Peyer's patch (tissue), 4 donors: ENCODE data around the gene ANKS3. TPM values are rescaled to one million over a fixed set of nuclear protein-coding genes. Genes with fewer than 3 reads are reported as not detected.

Source experiments
- DNase-seq, 3 donors: peaks; one replicate each; pipeline ENCODE4 v3.0.0-alpha.2; 2017 to 2019
- H3K27ac ChIP-seq, 4 donors: fragments of 200-600 bp; sonication (generic); one replicate each; pipeline ENCODE4 v1.5.1; 2016 to 2019
- H3K27me3 ChIP-seq, 2 donors: fragments of 200-600 bp; sonication (generic); one replicate each; pipeline ENCODE4 v1.5.1; 2019
- H3K36me3 ChIP-seq, 3 donors: fragments of 200-600 bp; sonication (generic); one replicate each; pipeline ENCODE4 v1.5.1; 2016 to 2019
- H3K4me1 ChIP-seq, 4 donors: fragments of 200-600 bp; sonication (generic); one replicate each; pipeline ENCODE4 v1.5.1; 2016 to 2019
- H3K4me3 ChIP-seq, 4 donors: fragments of 200-600 bp; sonication (generic); 1 replicate in 3 of 4; 2 replicates in 1 of 4; pipeline ENCODE4 v1.5.1; 2016 to 2019; ENCODE audit warnings: mild to moderate bottlenecking in 1 of 4
- H3K9me3 ChIP-seq, 4 donors: fragments of 200-600 bp; sonication (generic); one replicate each; pipeline ENCODE4 v1.5.1; 2016 to 2019; ENCODE audit warnings: mild to moderate bottlenecking in 1 of 4
- CTCF ChIP-seq, 6 experiments: fragments of 450-650 bp in 4 of 6; fragments of 200-600 bp in 2 of 6; sonication (generic) in 1 of 6; IDR thresholded peaks; one replicate each; pipeline ENCODE4 v1.5.1; 2017 to 2019; ENCODE audit warnings: antibody characterized with exemption in 6 of 6, mild to moderate bottlenecking in 3 of 6, moderate library complexity in 1 of 6
- POLR2A ChIP-seq, 2 donors: fragments of 450-650 bp; IDR thresholded peaks; one replicate each; pipeline ENCODE4 v1.5.1; 2017; ENCODE audit warnings: antibody characterized with exemption in 2 of 2, mild to moderate bottlenecking in 2 of 2, moderate library complexity in 2 of 2
- total RNA-seq, 4 donors: library from RNA; depleted of rRNA; stranded (reverse); fragments of >200 nt; gene quantifications; one replicate each; pipeline ENCODE4 v1.1.0, GENCODE V29; 2016

The ANKS3 gene
- total RNA-seq, 4 donors from 2014 or later, result 20.8 to 42.9 (median 36.6) TPM

- DNase-seq, result no peak
- H3K4me1 ChIP-seq, result peaks cover 0 to 34% (median 8%) of the 10 kb centered on the region in 4 donors
Observed at GRCh38 chr16:4661661-4662060, 72.4 kb downstream of the ANKS3 start.

GRCh38 chr16:4660454-4661007 lies 73.5 kb downstream of the ANKS3 start:
- Histone ChIP-seq H3K27ac (peak overlapping the region in 1 of 4 donors; percentile 35), H3K4me1 (peaks cover 0 to 35% (median 8%) of the 10 kb centered on the region in 4 donors), H3K36me3 (peaks cover 0 to 38% (median 0%) of the 10 kb centered on the region in 3 donors), H3K27me3 (no peaks in the 10 kb centered on the region), H3K9me3 (no peaks in the 10 kb centered on the region), H3K4me3 (no peak overlapping the region)
- TF ChIP-seq CTCF (IDR thresholded peaks at IDR 0.05) (no peak), POLR2A (IDR thresholded peaks at IDR 0.05) (no peak)
- peak in 2 of 3 donors; percentile 39 to 79 for DNase-seq

More at GRCh38 chr16:4661661-4662060, 72.4 kb downstream of the ANKS3 start:
- Histone ChIP-seq H3K27me3 (no peaks in the 10 kb centered on the region), H3K27ac (no peak overlapping the region), H3K9me3 (no peaks in the 10 kb centered on the region), H3K36me3 (peaks cover 0 to 35% (median 0%) of the 10 kb centered on the region in 3 donors), H3K4me3 (no peak overlapping the region)
- TF ChIP-seq CTCF (IDR thresholded peaks at IDR 0.05) (no peak), POLR2A (IDR thresholded peaks at IDR 0.05) (no peak)

GRCh38 chr16:4659363-4660353 lies 74.4 kb downstream of the ANKS3 start:
- H3K36me3 ChIP-seq, result peaks cover 0 to 46% (median 0%) of the 10 kb centered on the region in 3 donors
- TF ChIP-seq CTCF (IDR thresholded peaks at IDR 0.05) (no peak), POLR2A (IDR thresholded peaks at IDR 0.05) (no peak)

GRCh38 chr16:4656695-4657686 lies 77.1 kb downstream of the ANKS3 start:
- Histone ChIP-seq H3K27me3 (no peaks in the 10 kb centered on the region), H3K36me3 (peaks cover 0 to 65% (median 0%) of the 10 kb centered on the region in 3 donors), H3K4me1 (peaks cover 0 to 40% (median 0%) of the 10 kb centered on the region in 4 donors), H3K27ac (no peak overlapping the region), H3K4me3 (no peak overlapping the region), H3K9me3 (no peaks in the 10 kb centered on the region)
- TF ChIP-seq CTCF (IDR thresholded peaks at IDR 0.05) (no peak), POLR2A (IDR thresholded peaks at IDR 0.05) (no peak)
- DNase-seq, result no peak

More at GRCh38 chr16:4659363-4660353, 74.4 kb downstream of the ANKS3 start:
- peak overlapping the region in 1 of 4 donors; percentile 35 for H3K27ac ChIP-seq
- H3K4me3 ChIP-seq, result no peak overlapping the region
- H3K9me3 ChIP-seq, result no peaks in the 10 kb centered on the region
- no peaks in the 10 kb centered on the region for H3K27me3 ChIP-seq
- no peak for DNase-seq
- peaks cover 0 to 35% (median 2%) of the 10 kb centered on the region in 4 donors for H3K4me1 ChIP-seq

GRCh38 chr16:4656221-4656620 lies 77.8 kb downstream of the ANKS3 start:
- peak overlapping the region in 1 of 4 donors; percentile 88 for H3K27ac ChIP-seq
- TF ChIP-seq CTCF (IDR thresholded peaks at IDR 0.05) (no peak), POLR2A (IDR thresholded peaks at IDR 0.05) (no peak)
- H3K36me3 ChIP-seq, result peaks cover 0 to 73% (median 0%) of the 10 kb centered on the region in 3 donors
- peaks cover 0 to 40% (median 0%) of the 10 kb centered on the region in 4 donors for H3K4me1 ChIP-seq
- no peaks in the 10 kb centered on the region for H3K9me3 ChIP-seq
- DNase-seq, result no peak
- no peak overlapping the region for H3K4me3 ChIP-seq
- H3K27me3 ChIP-seq, result no peaks in the 10 kb centered on the region
